Measurements from ENCODE around the gene SAMSN1. TPM values are rescaled to one million over a fixed set of nuclear protein-coding genes. Genes with fewer than 3 reads are reported as not detected.
"Not testable (repeated sequence)": the region's sequence is repeated elsewhere in the genome, so short reads cannot be mapped to it uniquely, and the experiment has no call there.

SAMSN1 gene
- total RNA-seq, 4 donors from 2014 or later = 0.80 to 1.9 (median 0.93) TPM

- Histone ChIP-seq H3K4me3 (no peak overlapping the region), H3K9me3 (no peaks in the 10 kb centered on the region), H3K4me1 (no peaks in the 10 kb centered on the region), H3K27me3 (no peaks in the 10 kb centered on the region), H3K27ac (no peak overlapping the region), H3K36me3 (no peaks in the 10 kb centered on the region)
- no peak for TF ChIP-seq CTCF (IDR thresholded peaks at IDR 0.05)
- no peak for TF ChIP-seq POLR2A (IDR thresholded peaks at IDR 0.05)
- TF ChIP-seq EP300 (IDR thresholded peaks at IDR 0.05) = no peak
- 64% methylated on average over 2 of the region's 2 CpGs for WGBS
- no peak for DNase-seq (ENCODE audit: low spot score in 2 of 2)
Observed at GRCh38 chr21:14497825-14498224, 48.3 kb downstream of the SAMSN1 start.

GRCh38 chr21:14495075-14495474, 51.0 kb downstream of the SAMSN1 start:
- no peaks in the 10 kb centered on the region for H3K36me3 ChIP-seq
- H3K4me1 ChIP-seq = no peaks in the 10 kb centered on the region
- WGBS = 88% methylated on average over 3 of the region's 3 CpGs
- DNase-seq (ENCODE audit: low spot score in 2 of 2) = no peak
- H3K27ac ChIP-seq = no peak overlapping the region
- no peaks in the 10 kb centered on the region for H3K9me3 ChIP-seq
- no peak overlapping the region for H3K4me3 ChIP-seq
- no peaks in the 10 kb centered on the region for H3K27me3 ChIP-seq
- TF ChIP-seq EP300 (IDR thresholded peaks at IDR 0.05) = no peak
- no peak for TF ChIP-seq POLR2AphosphoS5 (IDR thresholded peaks at IDR 0.05)
- TF ChIP-seq CTCF (IDR thresholded peaks at IDR 0.05) = no peak
- no peak for TF ChIP-seq POLR2A (IDR thresholded peaks at IDR 0.05)

- WGBS = 100% methylated on average over 1 of the region's 1 CpG
- H3K4me3 ChIP-seq; H3K27me3 ChIP-seq; H3K27ac ChIP-seq; H3K36me3 ChIP-seq; H3K9me3 ChIP-seq; DNase-seq (ENCODE audit: low spot score in 2 of 2); H3K4me1 ChIP-seq: not testable (repeated sequence)
Observed at GRCh38 chr21:14494181-14494580, 51.9 kb downstream of the SAMSN1 start.

- DNase-seq (ENCODE audit: low spot score in 2 of 2) = no peak
- Histone ChIP-seq H3K27ac (no peak overlapping the region), H3K4me3 (no peak overlapping the region), H3K36me3 (no peaks in the 10 kb centered on the region), H3K9me3 (no peaks in the 10 kb centered on the region), H3K27me3 (no peaks in the 10 kb centered on the region), H3K4me1 (no peaks in the 10 kb centered on the region)
- TF ChIP-seq EP300 (IDR thresholded peaks at IDR 0.05) = no peak
- no peak for TF ChIP-seq POLR2A (IDR thresholded peaks at IDR 0.05)
- TF ChIP-seq POLR2AphosphoS5 (IDR thresholded peaks at IDR 0.05) = no peak
- WGBS = 64% methylated on average over 2 of the region's 2 CpGs
Observed at GRCh38 chr21:14493731-14494130, 52.4 kb downstream of the SAMSN1 start.

GRCh38 chr21:14492931-14493330, 53.2 kb downstream of the SAMSN1 start:
- 80% methylated on average over 4 of the region's 4 CpGs for WGBS
- DNase-seq (ENCODE audit: low spot score in 2 of 2) = no peak
- TF ChIP-seq CTCF (IDR thresholded peaks at IDR 0.05) (no peak), EP300 (IDR thresholded peaks at IDR 0.05) (no peak), POLR2AphosphoS5 (IDR thresholded peaks at IDR 0.05) (no peak), POLR2A (IDR thresholded peaks at IDR 0.05) (no peak)

GRCh38 chr21:14491269-14491681, 54.8 kb downstream of the SAMSN1 start:
- WGBS = 65% methylated on average over 1 of the region's 1 CpG
- Histone ChIP-seq H3K27ac (no peak overlapping the region), H3K4me1 (no peaks in the 10 kb centered on the region), H3K4me3 (no peak overlapping the region), H3K27me3 (no peaks in the 10 kb centered on the region), H3K36me3 (no peaks in the 10 kb centered on the region), H3K9me3 (no peaks in the 10 kb centered on the region)
- no peak for TF ChIP-seq POLR2A (IDR thresholded peaks at IDR 0.05)
- TF ChIP-seq EP300 (IDR thresholded peaks at IDR 0.05) = no peak
- no peak for TF ChIP-seq CTCF (IDR thresholded peaks at IDR 0.05)
- TF ChIP-seq POLR2AphosphoS5 (IDR thresholded peaks at IDR 0.05) = no peak
- no peak for DNase-seq (ENCODE audit: low spot score in 2 of 2)

More at GRCh38 chr21:14492931-14493330, 53.2 kb downstream of the SAMSN1 start:
- Histone ChIP-seq H3K4me1 (no peaks in the 10 kb centered on the region), H3K4me3 (no peak overlapping the region), H3K36me3 (no peaks in the 10 kb centered on the region), H3K9me3 (no peaks in the 10 kb centered on the region), H3K27me3 (no peaks in the 10 kb centered on the region), H3K27ac (no peak overlapping the region)

All from suprapubic skin (tissue), 4 donors.